ENCODE measurements around the gene MAPK8IP1. TPM values are rescaled to one million over a fixed set of nuclear protein-coding genes. Genes with fewer than 3 reads are reported as not detected.

Gene MAPK8IP1
- total RNA-seq, 1 donor from 2014 or later: 3.7 TPM

- H3K27me3 ChIP-seq: no peaks in the 10 kb centered on the region
Observed at GRCh38 chr11:45948356-45948755, 62.9 kb downstream of the MAPK8IP1 start.

GRCh38 chr11:45949992-45950407, 64.5 kb downstream of the MAPK8IP1 start:
- Histone ChIP-seq H3K4me2 (no peak overlapping the region), H3K9me3 (ENCODE audit: low read depth) (no peaks in the 10 kb centered on the region), H3F3A (ENCODE audit: low read depth) (no peaks in the 10 kb centered on the region), H3K27ac (no peak overlapping the region), H3K36me3 (peaks cover 3% of the 10 kb centered on the region), H2AFZ (replicated peaks) (no peak overlapping the region), H3K27me3 (no peaks in the 10 kb centered on the region), H3K9ac (no peak overlapping the region), H3K79me2 (ENCODE audit: low read depth) (no peaks in the 10 kb centered on the region), H3K4me3 (no peak overlapping the region), H4K20me1 (ENCODE audit: low read depth) (no peaks in the 10 kb centered on the region), H3K4me1 (no peaks in the 10 kb centered on the region)
- Mint-ChIP-seq H3K4me3 (no peak overlapping the region), H3K27ac (no peak overlapping the region), H3K9me3 (no peaks in the 10 kb centered on the region), H3K27me3 (ENCODE audit: insufficient read depth, low read depth) (no peaks in the 10 kb centered on the region), H3K4me1 (peaks cover 2% of the 10 kb centered on the region), H3K36me3 (peaks cover 20% of the 10 kb centered on the region)
- DNase-seq (ENCODE audit: low spot score): no peak
- TF ChIP-seq CTCF (IDR thresholded peaks at IDR 0.05): no peak
- no peak for TF ChIP-seq EZH2phosphoT487 (IDR thresholded peaks at IDR 0.05)
- TF ChIP-seq EZH2 (IDR thresholded peaks at IDR 0.05): no peak

More at GRCh38 chr11:45948356-45948755, 62.9 kb downstream of the MAPK8IP1 start:
- no peaks in the 10 kb centered on the region for H3K9me3 ChIP-seq (ENCODE audit: low read depth)
- Mint-ChIP-seq H3K27ac (no peak overlapping the region), H3K27me3 (ENCODE audit: insufficient read depth, low read depth) (no peaks in the 10 kb centered on the region), H3K9me3 (no peaks in the 10 kb centered on the region), H3K4me3 (no peak overlapping the region), H3K36me3 (peaks cover 22% of the 10 kb centered on the region), H3K4me1 (peaks cover 2% of the 10 kb centered on the region)
- no peaks in the 10 kb centered on the region for H3K79me2 ChIP-seq (ENCODE audit: low read depth)
- no peak for DNase-seq (ENCODE audit: low spot score)
- no peak overlapping the region for H3K4me2 ChIP-seq
- no peak overlapping the region for H2AFZ ChIP-seq (replicated peaks)
- H3K9ac ChIP-seq: no peak overlapping the region
- no peaks in the 10 kb centered on the region for H4K20me1 ChIP-seq (ENCODE audit: low read depth)
- no peaks in the 10 kb centered on the region for H3K4me1 ChIP-seq
- TF ChIP-seq CTCF (IDR thresholded peaks at IDR 0.05) (no peak), EZH2phosphoT487 (IDR thresholded peaks at IDR 0.05) (no peak), EZH2 (IDR thresholded peaks at IDR 0.05) (no peak)
- H3K4me3 ChIP-seq: no peak overlapping the region
- peaks cover 3% of the 10 kb centered on the region for H3K36me3 ChIP-seq
- H3K27ac ChIP-seq: no peak overlapping the region
- H3F3A ChIP-seq (ENCODE audit: low read depth): no peaks in the 10 kb centered on the region

Other genes starting within 250 kb of the MAPK8IP1 start
- gene CHST1, start 220.0 kb upstream of the MAPK8IP1 start, total RNA-seq (ENCODE audit: low replicate concordance): 0.53 TPM in 1 of 2 replicates, not detected in the other
- 1.3 and 3.2 TPM in 2 replicates for gene SLC35C1, start 80.5 kb upstream of the MAPK8IP1 start, total RNA-seq (ENCODE audit: low replicate concordance)
- gene CRY2, start 38.2 kb upstream of the MAPK8IP1 start, total RNA-seq (ENCODE audit: low replicate concordance): 15.8 and 18.7 TPM in 2 replicates
- 0.99 TPM in 1 of 2 replicates, not detected in the other for gene FREY1, start 21.6 kb downstream of the MAPK8IP1 start, total RNA-seq (ENCODE audit: low replicate concordance)
- gene PEX16, start 32.2 kb downstream of the MAPK8IP1 start, total RNA-seq (ENCODE audit: low replicate concordance): 11.6 and 26.5 TPM in 2 replicates
- gene LARGE2, start 37.0 kb downstream of the MAPK8IP1 start, total RNA-seq (ENCODE audit: low replicate concordance): 5.0 and 13.4 TPM in 2 replicates
- gene PHF21A, start 235.8 kb downstream of the MAPK8IP1 start, total RNA-seq (ENCODE audit: low replicate concordance): 33.9 and 49.6 TPM in 2 replicates

Measured in neural progenitor cell (in vitro differentiated cells).